ENCODE data around the gene NLK.
"Not testable (repeated sequence)": the region's sequence is repeated elsewhere in the genome, so short reads cannot be mapped to it uniquely, and the experiment has no call there.

Gene NLK

DNA sequence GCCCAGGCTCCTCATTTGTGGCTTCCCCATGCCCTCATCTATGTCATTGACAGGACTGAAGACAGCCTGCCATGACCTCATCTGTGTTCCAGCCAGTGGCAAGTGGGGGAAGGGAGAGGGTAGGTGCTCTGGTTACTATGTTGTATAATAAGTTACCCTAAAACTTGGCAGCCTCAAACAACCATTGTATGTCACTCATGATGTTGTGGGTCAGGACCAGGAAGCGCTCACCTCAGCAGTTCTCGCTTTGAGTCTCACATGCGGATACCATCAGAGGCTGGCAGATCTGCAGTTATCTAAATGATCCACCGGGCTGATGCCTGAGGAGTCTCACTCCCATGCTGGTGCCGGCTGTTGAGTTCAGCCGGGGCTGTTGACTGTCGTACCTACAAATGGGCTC, 187.5 kb downstream of the NLK start:
- Histone ChIP-seq H3K4me1 (ENCODE audit: control insufficient read depth, insufficient read depth, low read length, poor library complexity, severe bottlenecking) (peaks cover 7% of the 10 kb centered on the region), H3K4me3 (ENCODE audit: insufficient read depth, low read depth, low read length, poor library complexity, severe bottlenecking) (no peak overlapping the region), H3K27ac (ENCODE audit: insufficient read depth, low read length, poor library complexity, severe bottlenecking) (no peak overlapping the region), H3K36me3 (ENCODE audit: control insufficient read depth, insufficient read depth, low read length) (no peaks in the 10 kb centered on the region), H3K9me3 (ENCODE audit: control insufficient read depth, low read length) (no peaks in the 10 kb centered on the region), H3K27me3 (replicated peaks; ENCODE audit: control insufficient read depth, insufficient read depth, low read length, poor library complexity, severe bottlenecking) (peaks cover 23% of the 10 kb centered on the region)
- DNase-seq = no peak

DNA sequence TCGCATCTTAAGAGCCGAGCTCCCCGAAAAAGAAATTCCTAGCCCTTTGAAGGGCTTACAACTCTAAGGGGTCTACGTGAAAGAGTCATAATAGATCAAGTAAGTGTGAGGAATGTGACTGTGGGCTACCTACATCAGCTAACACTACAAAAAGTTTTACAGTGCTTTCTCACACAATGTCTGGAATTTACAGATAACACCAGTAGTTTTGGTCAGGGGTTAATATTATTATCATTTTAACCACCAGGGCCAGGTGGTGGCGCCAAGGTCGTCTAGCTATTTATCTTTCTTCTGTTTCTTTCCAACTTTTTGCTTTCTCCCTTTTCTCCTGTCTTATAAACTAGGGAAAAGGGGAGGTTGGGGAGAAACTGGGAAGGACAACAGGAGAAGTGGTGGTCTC, 188.1 kb downstream of the NLK start:
- not testable (repeated sequence) for H3K27ac ChIP-seq (ENCODE audit: insufficient read depth, low read length, poor library complexity, severe bottlenecking); H3K36me3 ChIP-seq (ENCODE audit: control insufficient read depth, insufficient read depth, low read length); H3K4me3 ChIP-seq (ENCODE audit: insufficient read depth, low read depth, low read length, poor library complexity, severe bottlenecking); DNase-seq; H3K9me3 ChIP-seq (ENCODE audit: control insufficient read depth, low read length); H3K4me1 ChIP-seq (ENCODE audit: control insufficient read depth, insufficient read depth, low read length, poor library complexity, severe bottlenecking)
- H3K27me3 ChIP-seq (replicated peaks; ENCODE audit: control insufficient read depth, insufficient read depth, low read length, poor library complexity, severe bottlenecking) = peaks cover 23% of the 10 kb centered on the region

DNA sequence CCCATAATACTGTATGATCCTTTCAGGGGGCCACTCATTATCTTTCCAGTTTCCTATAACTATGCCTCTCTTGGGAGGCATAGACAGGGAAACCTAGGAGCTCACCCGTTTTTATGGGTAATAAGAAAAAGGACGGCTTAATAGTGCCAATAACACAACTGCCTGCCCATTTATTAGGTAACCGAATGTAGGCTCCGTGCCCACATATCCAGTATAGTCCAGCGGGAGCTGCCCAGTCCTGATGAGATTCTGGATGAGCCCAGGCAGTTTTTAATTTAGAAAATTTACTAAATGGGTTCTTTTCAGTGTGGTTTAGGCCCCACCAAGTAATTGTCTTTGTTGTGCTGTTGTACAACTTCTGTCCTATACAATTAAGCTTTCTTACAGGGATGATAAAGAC, 189.1 kb downstream of the NLK start:
- peaks cover 17% of the 10 kb centered on the region for H3K27me3 ChIP-seq (replicated peaks; ENCODE audit: control insufficient read depth, insufficient read depth, low read length, poor library complexity, severe bottlenecking)
- H3K36me3 ChIP-seq (ENCODE audit: control insufficient read depth, insufficient read depth, low read length); H3K4me3 ChIP-seq (ENCODE audit: insufficient read depth, low read depth, low read length, poor library complexity, severe bottlenecking); H3K9me3 ChIP-seq (ENCODE audit: control insufficient read depth, low read length); H3K4me1 ChIP-seq (ENCODE audit: control insufficient read depth, insufficient read depth, low read length, poor library complexity, severe bottlenecking); H3K27ac ChIP-seq (ENCODE audit: insufficient read depth, low read length, poor library complexity, severe bottlenecking); DNase-seq: not testable (repeated sequence)

DNA sequence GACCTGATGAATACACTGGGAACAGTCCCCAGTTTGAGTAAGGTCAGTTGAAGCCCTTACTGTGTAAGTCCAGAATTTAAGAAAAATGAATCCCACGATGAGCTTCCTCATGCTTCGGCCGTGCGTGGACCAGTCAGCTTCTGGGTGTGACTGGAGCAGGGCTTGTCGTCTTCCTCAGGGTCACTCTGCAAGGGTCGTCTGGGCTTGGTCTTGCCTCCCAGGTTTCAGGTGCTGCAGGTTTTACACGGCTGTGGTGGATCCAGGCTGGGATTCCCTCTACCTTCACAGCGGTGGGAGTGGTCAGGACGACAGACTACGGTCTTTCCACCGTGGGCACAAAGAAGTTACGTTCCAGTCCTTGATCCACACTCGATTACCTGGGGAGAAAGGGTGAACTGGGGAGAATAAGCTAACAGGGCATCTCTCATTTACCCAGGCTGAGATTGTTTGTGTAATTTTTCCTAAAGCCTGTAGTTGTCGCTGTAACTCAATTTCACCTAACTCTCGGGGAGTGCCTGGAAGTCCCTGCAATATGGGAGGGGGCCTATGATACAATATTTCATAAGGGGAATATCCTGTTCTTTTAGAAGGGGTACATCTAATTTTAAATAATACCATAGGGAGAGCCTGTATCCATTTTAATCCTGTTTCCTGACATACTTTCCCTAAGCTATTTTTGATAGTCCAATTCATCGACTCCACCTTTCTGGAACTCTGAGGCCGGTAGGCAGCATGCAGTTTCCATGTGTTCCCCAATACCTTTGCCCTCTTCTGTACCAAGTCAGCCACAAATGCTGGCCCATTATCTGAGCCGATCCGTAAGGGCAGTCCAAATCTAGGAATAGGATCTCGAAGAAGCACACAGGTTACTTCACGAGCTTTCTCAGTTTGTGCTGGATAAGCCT, 190.7 kb downstream of the NLK start:
- H3K4me3 ChIP-seq (ENCODE audit: insufficient read depth, low read depth, low read length, poor library complexity, severe bottlenecking); DNase-seq: not testable (repeated sequence)

DNA sequence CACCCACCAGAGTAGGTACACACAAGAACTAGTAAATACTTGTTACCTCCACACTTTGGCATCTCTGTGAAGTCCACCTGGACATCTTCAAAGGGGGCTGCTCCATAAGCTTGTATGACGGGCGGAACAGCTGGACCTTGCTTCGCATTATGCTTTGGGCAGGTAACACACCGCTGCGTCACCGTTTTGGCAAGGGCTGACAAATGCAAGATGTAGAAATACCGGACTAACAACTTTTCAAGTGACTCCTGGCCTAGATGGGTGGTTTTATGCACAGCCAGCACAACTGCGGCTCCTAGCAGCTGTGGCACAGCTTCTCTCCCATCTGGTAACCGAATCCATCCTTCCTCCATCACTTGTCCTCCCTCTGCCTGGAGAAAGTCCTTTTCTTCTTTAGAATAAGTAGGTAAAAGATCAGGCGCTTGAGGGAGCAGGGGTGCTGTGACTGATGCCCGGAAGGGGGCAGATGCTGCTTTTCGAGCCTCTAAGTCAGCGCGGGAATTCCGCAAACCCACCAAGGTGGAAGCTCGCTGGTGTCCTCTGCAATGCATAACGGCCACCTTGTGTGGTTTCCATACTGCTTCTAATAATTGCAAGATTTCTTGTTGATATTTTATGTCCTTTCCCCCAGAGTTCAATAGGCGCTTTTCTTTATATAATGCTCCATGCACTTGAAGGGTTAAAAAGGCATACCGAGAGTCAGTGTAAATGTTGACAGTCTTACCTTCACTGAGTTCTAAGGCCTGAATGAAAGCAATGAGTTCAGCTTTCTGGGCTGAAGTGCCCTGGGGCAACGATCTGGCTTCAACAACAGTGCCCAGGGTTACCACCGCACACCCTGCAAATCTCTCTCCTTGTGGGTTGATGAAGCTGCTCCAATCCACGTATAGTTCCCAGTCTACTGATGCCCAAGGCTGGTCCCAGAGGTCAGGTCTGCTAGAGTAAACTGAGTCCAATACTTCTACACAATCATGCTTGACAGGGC, 191.7 kb downstream of the NLK start:
- H3K27me3 ChIP-seq (replicated peaks; ENCODE audit: control insufficient read depth, insufficient read depth, low read length, poor library complexity, severe bottlenecking); H3K4me1 ChIP-seq (ENCODE audit: control insufficient read depth, insufficient read depth, low read length, poor library complexity, severe bottlenecking); H3K9me3 ChIP-seq (ENCODE audit: control insufficient read depth, low read length); H3K4me3 ChIP-seq (ENCODE audit: insufficient read depth, low read depth, low read length, poor library complexity, severe bottlenecking); H3K36me3 ChIP-seq (ENCODE audit: control insufficient read depth, insufficient read depth, low read length); DNase-seq; H3K27ac ChIP-seq (ENCODE audit: insufficient read depth, low read length, poor library complexity, severe bottlenecking): not testable (repeated sequence)

More for the DNA sequence above, 190.7 kb downstream of the NLK start:
- H3K4me1 ChIP-seq (ENCODE audit: control insufficient read depth, insufficient read depth, low read length, poor library complexity, severe bottlenecking); H3K9me3 ChIP-seq (ENCODE audit: control insufficient read depth, low read length); H3K27me3 ChIP-seq (replicated peaks; ENCODE audit: control insufficient read depth, insufficient read depth, low read length, poor library complexity, severe bottlenecking); H3K36me3 ChIP-seq (ENCODE audit: control insufficient read depth, insufficient read depth, low read length); H3K27ac ChIP-seq (ENCODE audit: insufficient read depth, low read length, poor library complexity, severe bottlenecking): not testable (repeated sequence)

DNA sequence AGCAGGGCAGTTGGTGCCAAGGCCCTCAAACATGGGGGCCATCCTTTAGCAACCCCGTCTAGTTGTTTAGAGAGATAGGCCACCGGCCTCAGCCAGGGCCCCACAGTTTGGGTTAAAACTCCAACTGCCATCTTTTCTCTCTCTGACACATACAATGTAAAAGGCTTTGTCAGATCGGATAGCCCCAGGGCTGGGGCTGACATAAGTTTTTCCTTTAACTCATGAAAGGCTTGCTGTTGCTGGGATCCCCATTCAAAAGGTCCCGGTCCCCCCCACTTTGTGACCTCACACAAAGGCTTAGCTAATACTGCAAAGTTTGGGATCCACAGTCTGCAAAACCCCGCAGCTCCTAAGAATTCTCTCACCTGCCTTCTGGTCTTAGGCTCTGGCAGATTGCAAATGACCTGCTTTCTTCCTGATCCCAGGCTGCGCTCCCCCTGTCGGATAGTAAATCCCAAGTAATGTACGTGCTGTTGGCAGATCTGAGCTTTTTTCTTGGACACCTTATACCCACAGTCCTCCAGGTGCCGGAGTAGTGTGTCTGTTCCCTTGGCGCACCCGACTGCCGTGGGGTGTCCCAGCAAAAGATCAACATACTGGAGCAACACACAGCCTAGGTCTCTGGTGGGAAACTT, 192.7 kb downstream of the NLK start:
- not testable (repeated sequence) for H3K27ac ChIP-seq (ENCODE audit: insufficient read depth, low read length, poor library complexity, severe bottlenecking); DNase-seq; H3K4me1 ChIP-seq (ENCODE audit: control insufficient read depth, insufficient read depth, low read length, poor library complexity, severe bottlenecking); H3K4me3 ChIP-seq (ENCODE audit: insufficient read depth, low read depth, low read length, poor library complexity, severe bottlenecking); H3K9me3 ChIP-seq (ENCODE audit: control insufficient read depth, low read length); H3K27me3 ChIP-seq (replicated peaks; ENCODE audit: control insufficient read depth, insufficient read depth, low read length, poor library complexity, severe bottlenecking); H3K36me3 ChIP-seq (ENCODE audit: control insufficient read depth, insufficient read depth, low read length)

DNA sequence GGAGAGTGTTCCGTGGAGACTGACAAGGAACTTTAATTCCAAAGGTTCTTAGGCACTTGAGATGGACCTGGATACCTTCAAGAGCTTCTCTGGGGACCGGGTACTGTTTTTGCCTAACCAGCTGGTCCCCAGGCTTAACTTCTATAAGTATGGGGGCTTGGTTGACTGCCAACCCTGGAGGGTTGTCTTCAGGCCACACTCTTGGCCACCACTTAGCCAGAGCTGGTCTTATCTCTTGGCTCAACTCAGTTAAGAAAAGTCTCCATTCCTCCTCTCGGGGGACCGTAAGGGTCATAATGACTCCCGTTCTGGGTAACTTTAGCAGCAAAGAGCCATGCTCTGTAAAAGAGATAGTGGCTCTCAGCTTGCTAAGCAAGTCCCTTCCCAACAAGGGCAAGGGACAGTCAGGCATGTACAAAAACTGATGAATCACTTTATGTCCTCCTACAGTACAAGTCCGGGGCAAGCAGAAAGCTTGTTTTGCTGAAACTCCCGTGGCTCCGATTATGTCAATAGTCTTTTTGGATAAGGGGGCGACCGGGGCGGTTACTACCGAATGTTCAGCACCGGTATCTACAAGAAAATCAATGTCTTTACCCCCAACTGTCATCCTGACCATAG, 193.7 kb downstream of the NLK start:
- not testable (repeated sequence) for H3K9me3 ChIP-seq (ENCODE audit: control insufficient read depth, low read length); H3K4me3 ChIP-seq (ENCODE audit: insufficient read depth, low read depth, low read length, poor library complexity, severe bottlenecking); H3K27me3 ChIP-seq (replicated peaks; ENCODE audit: control insufficient read depth, insufficient read depth, low read length, poor library complexity, severe bottlenecking); H3K4me1 ChIP-seq (ENCODE audit: control insufficient read depth, insufficient read depth, low read length, poor library complexity, severe bottlenecking); H3K27ac ChIP-seq (ENCODE audit: insufficient read depth, low read length, poor library complexity, severe bottlenecking); H3K36me3 ChIP-seq (ENCODE audit: control insufficient read depth, insufficient read depth, low read length); DNase-seq

DNA sequence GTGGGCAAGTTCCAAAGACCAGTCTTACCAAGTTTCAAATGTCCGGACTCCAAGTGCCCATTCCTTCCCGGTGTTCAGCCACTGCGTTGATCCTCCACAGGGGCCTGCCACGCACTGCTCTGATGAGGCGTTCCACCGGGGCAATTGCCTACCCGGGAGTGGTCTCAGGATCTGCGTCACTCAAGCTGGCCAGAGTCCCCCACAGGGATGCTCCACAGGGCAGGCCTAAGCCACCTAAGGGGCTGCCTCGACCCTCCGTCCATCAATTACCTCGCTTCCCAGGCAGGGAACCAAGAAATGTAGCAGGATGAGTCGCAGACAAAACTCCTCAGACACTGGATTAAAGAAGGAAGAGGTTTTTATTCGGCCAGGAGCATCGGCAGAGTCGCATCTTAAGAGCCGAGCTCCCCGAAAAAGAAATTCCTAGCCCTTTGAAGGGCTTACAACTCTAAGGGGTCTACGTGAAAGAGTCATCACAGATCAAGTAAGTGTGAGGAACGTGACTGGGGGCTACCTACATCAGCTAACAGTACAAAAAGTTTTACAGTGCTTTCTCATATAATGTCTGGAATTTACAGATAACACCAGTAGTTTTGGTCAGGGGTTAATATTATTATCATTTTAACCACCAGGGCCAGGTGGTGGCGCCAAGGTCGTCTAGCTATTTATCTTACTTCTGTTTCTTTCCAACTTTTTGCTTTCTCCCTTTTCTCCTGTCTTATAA, 196.2 kb downstream of the NLK start:
- H3K27me3 ChIP-seq (replicated peaks; ENCODE audit: control insufficient read depth, insufficient read depth, low read length, poor library complexity, severe bottlenecking); DNase-seq; H3K4me1 ChIP-seq (ENCODE audit: control insufficient read depth, insufficient read depth, low read length, poor library complexity, severe bottlenecking); H3K9me3 ChIP-seq (ENCODE audit: control insufficient read depth, low read length); H3K4me3 ChIP-seq (ENCODE audit: insufficient read depth, low read depth, low read length, poor library complexity, severe bottlenecking); H3K36me3 ChIP-seq (ENCODE audit: control insufficient read depth, insufficient read depth, low read length); H3K27ac ChIP-seq (ENCODE audit: insufficient read depth, low read length, poor library complexity, severe bottlenecking): not testable (repeated sequence)

DNA sequence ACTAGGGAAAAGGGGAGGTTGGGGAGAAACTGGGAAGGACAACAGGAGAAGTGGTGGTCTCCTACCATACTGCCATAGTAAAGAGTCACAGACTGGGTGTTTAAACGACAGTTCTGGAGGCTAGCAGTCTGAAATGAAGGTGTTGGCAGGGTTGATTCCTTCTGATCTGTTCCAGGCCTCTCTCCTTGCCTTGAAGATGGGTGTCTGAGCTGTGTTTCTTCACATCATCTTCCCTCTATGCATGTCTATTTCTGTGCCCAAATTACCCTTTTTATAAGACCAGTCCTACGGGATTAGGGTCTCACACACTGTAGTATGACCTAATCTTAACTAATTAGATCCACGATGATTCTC, 196.8 kb downstream of the NLK start:
- H3K4me1 ChIP-seq (ENCODE audit: control insufficient read depth, insufficient read depth, low read length, poor library complexity, severe bottlenecking) = no peaks in the 10 kb centered on the region
- no peaks in the 10 kb centered on the region for H3K36me3 ChIP-seq (ENCODE audit: control insufficient read depth, insufficient read depth, low read length)
- H3K9me3 ChIP-seq (ENCODE audit: control insufficient read depth, low read length) = no peaks in the 10 kb centered on the region
- no peak overlapping the region for H3K27ac ChIP-seq (ENCODE audit: insufficient read depth, low read length, poor library complexity, severe bottlenecking)
- no peak overlapping the region for H3K4me3 ChIP-seq (ENCODE audit: insufficient read depth, low read depth, low read length, poor library complexity, severe bottlenecking)
- DNase-seq = no peak
- H3K27me3 ChIP-seq (replicated peaks; ENCODE audit: control insufficient read depth, insufficient read depth, low read length, poor library complexity, severe bottlenecking) = no peaks in the 10 kb centered on the region
